Naive B cell (primary cell): ENCODE results near the gene SLC4A4. TPM values are rescaled to one million over a fixed set of nuclear protein-coding genes. Genes with fewer than 3 reads are reported as not detected.

Source experiments
- ATAC-seq, 2 donors: fragments of 150-1000 bp; cut with Tn5 transposase; 2 replicates each; pipeline ENCODE4 v1.10.0; 2021; ENCODE audit warnings: low read depth in 2 of 2, mild to moderate bottlenecking in 2 of 2, moderate library complexity in 2 of 2
- DNase-seq: peaks from one replicate; pipeline ENCODE4 v3.0.0; 2022
- H3K27ac Mint-ChIP-seq, 6 donors: one replicate each; pipeline ENCODE4 v1.8.0; 2020 to 2022; ENCODE audit warnings: mild to moderate bottlenecking in 6 of 6, mixed read lengths in 6 of 6, moderate library complexity in 5 of 6, inconsistent platforms in 2 of 6
- H3K27me3 Mint-ChIP-seq, 3 donors: one replicate each; pipeline ENCODE4 v1.8.0; 2021 to 2022; ENCODE audit warnings: mixed read lengths in 3 of 3, mild to moderate bottlenecking in 1 of 3
- H3K36me3 Mint-ChIP-seq, 2 donors: one replicate each; pipeline ENCODE4 v1.8.0; 2020 to 2022; ENCODE audit warnings: mixed read lengths in 2 of 2, inconsistent platforms in 1 of 2, mild to moderate bottlenecking in 1 of 2
- H3K4me1 Mint-ChIP-seq, 3 donors: one replicate each; pipeline ENCODE4 v1.8.0; 2020 to 2022; ENCODE audit warnings: mixed read lengths in 3 of 3, inconsistent platforms in 1 of 3, mild to moderate bottlenecking in 1 of 3, moderate library complexity in 1 of 3
- H3K4me3 Mint-ChIP-seq, 8 donors: one replicate each; pipeline ENCODE4 v1.8.0; 2020 to 2022; ENCODE audit warnings: mild to moderate bottlenecking in 8 of 8, mixed read lengths in 8 of 8, moderate library complexity in 8 of 8, inconsistent platforms in 2 of 8
- H3K9me3 Mint-ChIP-seq, 7 donors: one replicate each; pipeline ENCODE4 v1.8.0; 2020 to 2022; ENCODE audit warnings: mixed read lengths in 7 of 7, mild to moderate bottlenecking in 5 of 7, inconsistent platforms in 2 of 7, moderate library complexity in 1 of 7
- polyA plus RNA-seq, 6 donors: library from polyadenylated mRNA; unstranded; fragments of 300-500 nt; fragmentation: Illumina TruSeq; gene quantifications; one replicate each; pipeline ENCODE4 v1.2.3, GENCODE V29; 2021; ENCODE audit warnings: low read depth in 6 of 6

The SLC4A4 gene
- polyA plus RNA-seq, 6 donors from 2014 or later: not detected

- no peaks in the 10 kb centered on the region for H3K27me3 Mint-ChIP-seq
- H3K4me1 Mint-ChIP-seq: no peaks in the 10 kb centered on the region
- DNase-seq (no peak), ATAC-seq (no peak)
- no peaks in the 10 kb centered on the region for H3K36me3 Mint-ChIP-seq
- no peak overlapping the region for H3K4me3 Mint-ChIP-seq
- H3K9me3 Mint-ChIP-seq: no peaks in the 10 kb centered on the region
- H3K27ac Mint-ChIP-seq: no peak overlapping the region
These were observed 30.7 kb downstream of the SLC4A4 start for GRCh38 chr4:71369536-71369935.

GRCh38 chr4:71375494-71375893 is 36.7 kb downstream of the SLC4A4 start:
- Mint-ChIP-seq H3K27ac (no peak overlapping the region), H3K4me3 (no peak overlapping the region), H3K36me3 (no peaks in the 10 kb centered on the region), H3K27me3 (no peaks in the 10 kb centered on the region), H3K9me3 (no peaks in the 10 kb centered on the region), H3K4me1 (no peaks in the 10 kb centered on the region)
- DNase-seq (no peak), ATAC-seq (no peak)

GRCh38 chr4:71377561-71377960 is 38.7 kb downstream of the SLC4A4 start:
- no peaks in the 10 kb centered on the region for H3K27me3 Mint-ChIP-seq
- DNase-seq (no peak), ATAC-seq (no peak)
- no peaks in the 10 kb centered on the region for H3K9me3 Mint-ChIP-seq
- no peaks in the 10 kb centered on the region for H3K4me1 Mint-ChIP-seq
- no peaks in the 10 kb centered on the region for H3K36me3 Mint-ChIP-seq
- no peak overlapping the region for H3K27ac Mint-ChIP-seq
- no peak overlapping the region for H3K4me3 Mint-ChIP-seq

DNA sequence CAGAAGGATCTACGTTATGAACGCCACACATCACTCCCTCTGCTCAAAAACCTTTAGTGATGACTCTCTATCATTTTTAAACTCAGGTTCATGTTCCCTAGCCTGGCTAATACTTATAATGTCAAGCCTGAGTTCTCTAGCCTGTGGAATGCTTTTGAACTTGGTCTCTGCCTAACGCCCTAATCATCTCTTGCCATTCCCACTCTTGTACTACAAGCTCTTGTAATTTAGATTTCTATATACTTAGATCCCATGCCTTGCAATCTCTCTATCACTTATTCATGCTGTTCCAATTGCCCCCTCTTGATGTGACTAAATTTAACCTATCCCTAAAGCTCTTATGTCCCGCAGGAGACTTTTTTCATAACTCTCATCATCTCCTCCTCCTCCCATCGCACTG is 40.3 kb downstream of the SLC4A4 start:
- no peak for ATAC-seq
- no peaks in the 10 kb centered on the region for H3K9me3 Mint-ChIP-seq
- no peaks in the 10 kb centered on the region for H3K27me3 Mint-ChIP-seq

DNA sequence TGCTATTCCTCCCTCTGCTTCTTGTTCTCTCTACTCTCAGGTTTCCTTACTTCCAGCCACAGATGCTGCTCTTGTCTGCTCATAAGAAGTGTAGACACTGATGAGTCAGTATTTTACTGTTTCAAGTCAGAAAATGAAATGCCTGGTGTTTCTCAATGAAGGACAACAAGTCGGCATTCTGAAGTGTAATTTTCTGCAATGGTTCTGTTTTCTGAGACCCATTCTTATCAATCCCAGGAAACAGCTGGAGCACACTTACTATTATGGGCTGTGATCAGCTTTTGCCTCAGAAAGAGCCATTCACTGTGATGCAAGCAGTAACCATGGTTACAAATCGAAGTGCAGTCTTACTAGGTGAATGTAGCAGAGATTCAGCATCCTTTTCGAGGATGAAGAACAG is 42.0 kb downstream of the SLC4A4 start:
- no peaks in the 10 kb centered on the region for H3K27me3 Mint-ChIP-seq
- no peaks in the 10 kb centered on the region for H3K36me3 Mint-ChIP-seq
- no peak for ATAC-seq
- DNase-seq: no peak
- H3K4me1 Mint-ChIP-seq: no peaks in the 10 kb centered on the region
- H3K9me3 Mint-ChIP-seq: no peaks in the 10 kb centered on the region
- H3K4me3 Mint-ChIP-seq: no peak overlapping the region
- H3K27ac Mint-ChIP-seq: no peak overlapping the region

More for the DNA sequence above, 40.3 kb downstream of the SLC4A4 start:
- H3K4me1 Mint-ChIP-seq: no peaks in the 10 kb centered on the region
- DNase-seq: no peak
- H3K36me3 Mint-ChIP-seq: no peaks in the 10 kb centered on the region
- H3K27ac Mint-ChIP-seq: no peak overlapping the region
- H3K4me3 Mint-ChIP-seq: no peak overlapping the region

DNA sequence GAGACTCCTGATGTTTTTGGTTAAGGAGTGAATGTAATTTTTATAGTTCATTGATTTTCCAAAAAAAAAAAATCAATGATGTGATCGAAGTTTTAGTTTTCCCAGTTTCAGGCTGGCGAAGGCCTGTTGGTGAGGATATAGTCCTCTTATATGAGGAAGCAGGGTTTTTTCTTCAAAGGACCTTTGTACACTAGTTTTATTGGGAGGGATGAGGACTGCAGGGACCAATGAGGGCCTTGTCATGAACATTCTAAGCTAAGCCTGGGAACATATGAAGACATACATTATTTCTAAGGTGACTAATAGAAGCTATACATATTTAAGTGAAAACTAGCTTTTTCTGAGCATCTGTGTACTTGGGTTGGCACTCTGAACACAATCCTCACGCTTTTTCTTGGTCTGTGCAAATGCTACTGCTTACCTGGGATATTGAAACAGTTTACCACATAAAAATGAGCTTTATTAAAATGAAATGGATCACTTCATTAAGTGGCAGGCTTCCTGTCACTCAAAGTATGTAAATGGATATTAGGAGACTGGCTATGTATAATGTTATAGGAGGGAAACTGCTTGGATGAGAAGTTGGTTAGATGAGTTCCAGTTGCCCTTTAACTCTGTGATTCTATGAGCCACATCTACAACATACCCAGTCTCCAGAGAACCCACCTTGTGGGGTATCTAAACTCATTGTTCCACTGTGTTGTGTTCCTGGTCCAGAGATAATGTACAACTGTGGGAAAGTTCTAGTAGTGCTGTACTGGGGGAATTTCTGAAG is 43.5 kb downstream of the SLC4A4 start:
- Mint-ChIP-seq H3K9me3 (no peaks in the 10 kb centered on the region), H3K36me3 (no peaks in the 10 kb centered on the region), H3K27ac (no peak overlapping the region), H3K27me3 (no peaks in the 10 kb centered on the region), H3K4me3 (no peak overlapping the region), H3K4me1 (no peaks in the 10 kb centered on the region)
- no peak for ATAC-seq
- no peak for DNase-seq

DNA sequence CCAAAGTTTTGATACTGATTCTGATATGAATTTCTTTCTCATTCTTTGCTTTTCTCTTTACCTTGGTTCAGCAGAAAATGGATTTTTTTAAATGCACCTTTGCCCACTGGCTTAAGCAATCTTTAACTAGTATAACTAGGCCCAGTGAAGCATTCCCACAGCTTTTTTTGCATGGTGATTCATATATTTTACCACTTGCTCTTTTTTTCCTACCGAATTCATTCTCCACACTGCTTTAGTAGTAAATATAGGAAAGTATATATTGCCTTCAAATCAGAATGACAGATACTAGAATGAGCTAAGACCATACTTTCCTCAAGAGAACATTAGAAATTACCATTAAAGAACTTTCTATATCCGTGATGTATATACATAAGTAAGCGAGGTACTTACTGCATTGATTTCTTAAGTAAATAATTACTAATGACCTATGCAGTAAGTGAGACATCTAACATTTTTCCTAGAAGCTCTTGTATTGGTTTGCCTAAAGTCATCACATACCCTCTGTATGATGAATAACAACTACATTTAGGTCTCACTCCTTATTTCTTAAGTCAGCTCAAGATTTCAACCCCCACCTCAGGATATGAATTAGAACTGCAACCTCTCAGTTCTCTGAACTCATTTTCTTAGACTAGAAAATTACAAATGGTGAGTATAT is 44.2 kb downstream of the SLC4A4 start:
- Mint-ChIP-seq H3K27ac (no peak overlapping the region), H3K9me3 (no peaks in the 10 kb centered on the region), H3K4me3 (no peak overlapping the region), H3K36me3 (no peaks in the 10 kb centered on the region), H3K4me1 (no peaks in the 10 kb centered on the region), H3K27me3 (no peaks in the 10 kb centered on the region)
- ATAC-seq: no peak
- DNase-seq: no peak

DNA sequence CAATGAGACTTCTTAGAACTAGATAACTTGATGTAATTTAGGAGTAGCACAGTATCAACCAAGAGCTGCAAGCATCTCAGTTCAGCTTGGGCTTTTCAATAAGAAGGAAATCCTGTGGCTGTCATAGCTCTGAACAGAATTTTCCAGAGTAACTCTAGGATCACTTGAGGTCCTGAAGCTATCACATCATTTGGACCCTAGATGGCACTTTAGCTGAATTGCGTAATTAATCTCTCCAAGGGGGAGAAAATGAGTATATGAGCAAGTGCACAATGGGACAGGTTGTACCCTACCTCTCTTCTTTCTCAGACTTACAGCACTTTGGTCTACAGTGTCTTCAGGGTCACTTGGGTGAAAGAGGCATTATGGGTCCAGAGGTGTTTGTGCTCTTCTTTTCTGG is 45.2 kb downstream of the SLC4A4 start:
- Mint-ChIP-seq H3K27me3 (no peaks in the 10 kb centered on the region), H3K4me3 (no peak overlapping the region), H3K36me3 (no peaks in the 10 kb centered on the region), H3K4me1 (no peaks in the 10 kb centered on the region), H3K9me3 (no peaks in the 10 kb centered on the region), H3K27ac (no peak overlapping the region)
- DNase-seq: no peak
- no peak for ATAC-seq

DNA sequence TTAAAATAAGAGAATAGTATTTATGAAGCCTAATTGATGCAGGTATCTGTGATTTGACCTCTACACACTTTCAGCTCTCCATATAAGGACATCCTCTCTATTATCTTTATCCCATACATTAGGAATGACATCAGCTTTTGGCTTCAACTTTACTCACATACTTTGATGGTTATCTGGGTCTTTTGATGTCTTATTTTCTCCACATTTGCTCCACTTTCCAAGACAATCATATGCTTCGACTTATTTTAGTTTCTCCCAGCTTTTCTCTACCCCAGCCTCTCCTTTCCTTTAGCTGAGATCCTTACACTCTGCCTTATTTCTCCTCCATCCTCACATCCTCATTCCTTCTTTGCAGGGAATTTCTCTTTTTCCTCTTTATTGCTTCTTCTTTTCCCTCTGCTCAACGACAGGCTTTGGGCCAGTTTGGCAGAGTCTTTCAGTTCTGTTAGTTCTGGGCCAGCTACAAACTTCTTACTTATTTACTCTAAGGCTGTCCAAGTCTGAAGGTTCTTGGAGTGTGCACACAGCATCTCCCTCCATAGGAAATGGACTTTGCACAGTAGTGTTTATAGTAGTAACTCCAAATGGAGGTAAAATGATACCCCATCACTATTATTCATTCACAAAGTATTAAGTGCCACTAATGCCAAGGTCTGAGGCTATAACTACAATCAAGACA is 50.5 kb downstream of the SLC4A4 start:
- Mint-ChIP-seq H3K4me3 (no peak overlapping the region), H3K27me3 (peaks cover 0 to 3% (median 0%) of the 10 kb centered on the region in 3 donors), H3K27ac (no peak overlapping the region), H3K9me3 (no peaks in the 10 kb centered on the region), H3K36me3 (no peaks in the 10 kb centered on the region), H3K4me1 (no peaks in the 10 kb centered on the region)
- no peak for ATAC-seq
- no peak for DNase-seq

GRCh38 chr4:71392109-71392508 is 53.3 kb downstream of the SLC4A4 start:
- no peaks in the 10 kb centered on the region for H3K9me3 Mint-ChIP-seq
- no peak overlapping the region for H3K27ac Mint-ChIP-seq
- ATAC-seq: no peak
- H3K27me3 Mint-ChIP-seq: peaks cover 0 to 7% (median 0%) of the 10 kb centered on the region in 3 donors
- H3K4me1 Mint-ChIP-seq: no peaks in the 10 kb centered on the region
- no peak for DNase-seq
- no peak overlapping the region for H3K4me3 Mint-ChIP-seq
- H3K36me3 Mint-ChIP-seq: no peaks in the 10 kb centered on the region

DNA sequence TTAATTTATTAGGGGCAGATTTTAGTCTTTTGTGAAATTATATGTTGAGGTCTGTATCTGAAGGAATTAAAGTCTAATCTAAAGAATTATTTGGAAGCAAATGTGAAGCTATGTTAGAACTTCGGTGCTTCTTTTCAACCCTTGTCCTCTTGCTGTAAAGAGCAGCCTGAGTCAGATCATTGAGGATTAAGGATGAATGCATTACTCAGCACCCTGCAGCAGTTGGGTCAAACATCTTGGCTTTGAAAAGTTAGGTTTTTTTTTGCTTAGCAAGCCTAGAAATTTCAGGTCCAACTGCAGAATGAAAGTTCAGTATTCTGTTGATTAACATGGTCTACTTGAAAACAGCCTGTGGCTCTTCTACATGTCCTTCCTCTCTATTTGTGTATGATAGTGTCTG is 57.6 kb downstream of the SLC4A4 start:
- Mint-ChIP-seq H3K9me3 (peaks cover 0 to 1% (median 0%) of the 10 kb centered on the region in 7 donors), H3K27ac (no peak overlapping the region), H3K27me3 (peaks cover 0 to 7% (median 0%) of the 10 kb centered on the region in 3 donors), H3K36me3 (no peaks in the 10 kb centered on the region), H3K4me3 (no peak overlapping the region), H3K4me1 (no peaks in the 10 kb centered on the region)
- ATAC-seq: no peak
- no peak for DNase-seq

- Mint-ChIP-seq H3K27ac (no peak overlapping the region), H3K36me3 (no peaks in the 10 kb centered on the region), H3K27me3 (no peaks in the 10 kb centered on the region), H3K9me3 (peaks cover 0 to 1% (median 0%) of the 10 kb centered on the region in 7 donors), H3K4me3 (no peak overlapping the region), H3K4me1 (no peaks in the 10 kb centered on the region)
- no peak for DNase-seq
- ATAC-seq: no peak
These were observed 62.0 kb downstream of the SLC4A4 start for GRCh38 chr4:71400810-71401209.

DNA sequence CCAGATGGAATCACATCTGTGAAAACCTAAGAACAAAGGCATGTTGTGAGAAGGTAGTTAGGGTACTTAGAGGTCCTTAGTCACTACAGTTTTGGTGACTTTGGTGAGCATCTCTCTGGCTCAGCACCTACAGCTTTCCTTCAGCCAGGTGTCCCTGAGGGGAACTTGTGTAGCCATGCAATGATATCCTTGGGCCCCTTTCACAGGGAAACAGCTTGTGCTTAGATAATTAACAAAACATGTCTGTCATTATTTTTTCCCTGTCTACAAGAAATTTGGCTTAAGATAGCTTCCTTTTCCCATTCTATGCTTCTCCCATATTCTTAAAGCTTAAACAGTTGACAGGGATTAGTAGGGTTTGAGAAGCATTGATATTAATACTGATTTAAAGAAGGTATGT is 63.8 kb downstream of the SLC4A4 start:
- Mint-ChIP-seq H3K36me3 (no peaks in the 10 kb centered on the region), H3K27me3 (no peaks in the 10 kb centered on the region)
- ATAC-seq: no peak

GRCh38 chr4:71404049-71404448 is 65.2 kb downstream of the SLC4A4 start:
- DNase-seq (no peak), ATAC-seq (no peak)
- H3K27me3 Mint-ChIP-seq: no peaks in the 10 kb centered on the region
- peaks cover 5 to 9% (median 6%) of the 10 kb centered on the region in 7 donors for H3K9me3 Mint-ChIP-seq
- H3K4me3 Mint-ChIP-seq: no peak overlapping the region
- no peak overlapping the region for H3K27ac Mint-ChIP-seq
- H3K36me3 Mint-ChIP-seq: peaks cover 7 to 9% of the 10 kb centered on the region in 2 donors
- no peaks in the 10 kb centered on the region for H3K4me1 Mint-ChIP-seq

More for the DNA sequence above, 63.8 kb downstream of the SLC4A4 start:
- no peak for DNase-seq
- H3K4me1 Mint-ChIP-seq: no peaks in the 10 kb centered on the region
- H3K27ac Mint-ChIP-seq: no peak overlapping the region
- no peak overlapping the region for H3K4me3 Mint-ChIP-seq
- no peaks in the 10 kb centered on the region for H3K9me3 Mint-ChIP-seq
